COLO668 (cell line): ENCODE results near the gene CAMK1G.

Experiments
- DNase-seq: peaks from one replicate; lab custom pipeline; 2025; ENCODE audit not compliant: unreplicated experiment; lab: John Stamatoyannopoulos, UW

CAMK1G gene

DNA sequence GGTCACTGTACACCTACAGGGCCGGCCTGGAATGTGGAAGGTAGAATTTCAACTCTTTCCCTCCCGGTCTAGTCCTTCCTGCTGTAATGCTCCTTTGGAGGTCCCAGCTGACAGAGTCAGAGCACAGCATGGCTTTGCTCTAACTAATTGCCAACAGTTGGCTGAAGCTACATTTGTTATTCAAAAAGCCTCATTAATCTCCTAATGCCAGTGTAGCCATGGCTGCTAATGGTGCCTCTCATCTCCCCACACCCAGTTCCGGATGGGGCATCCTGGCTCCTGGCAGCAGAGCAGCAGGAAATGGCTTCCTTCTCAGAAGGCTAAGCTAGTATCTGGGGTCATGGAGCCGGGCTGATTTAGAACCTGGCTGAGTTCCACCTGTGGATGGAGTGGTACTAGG, 18.7 kb upstream of the CAMK1G start:
- no peak for DNase-seq

DNA sequence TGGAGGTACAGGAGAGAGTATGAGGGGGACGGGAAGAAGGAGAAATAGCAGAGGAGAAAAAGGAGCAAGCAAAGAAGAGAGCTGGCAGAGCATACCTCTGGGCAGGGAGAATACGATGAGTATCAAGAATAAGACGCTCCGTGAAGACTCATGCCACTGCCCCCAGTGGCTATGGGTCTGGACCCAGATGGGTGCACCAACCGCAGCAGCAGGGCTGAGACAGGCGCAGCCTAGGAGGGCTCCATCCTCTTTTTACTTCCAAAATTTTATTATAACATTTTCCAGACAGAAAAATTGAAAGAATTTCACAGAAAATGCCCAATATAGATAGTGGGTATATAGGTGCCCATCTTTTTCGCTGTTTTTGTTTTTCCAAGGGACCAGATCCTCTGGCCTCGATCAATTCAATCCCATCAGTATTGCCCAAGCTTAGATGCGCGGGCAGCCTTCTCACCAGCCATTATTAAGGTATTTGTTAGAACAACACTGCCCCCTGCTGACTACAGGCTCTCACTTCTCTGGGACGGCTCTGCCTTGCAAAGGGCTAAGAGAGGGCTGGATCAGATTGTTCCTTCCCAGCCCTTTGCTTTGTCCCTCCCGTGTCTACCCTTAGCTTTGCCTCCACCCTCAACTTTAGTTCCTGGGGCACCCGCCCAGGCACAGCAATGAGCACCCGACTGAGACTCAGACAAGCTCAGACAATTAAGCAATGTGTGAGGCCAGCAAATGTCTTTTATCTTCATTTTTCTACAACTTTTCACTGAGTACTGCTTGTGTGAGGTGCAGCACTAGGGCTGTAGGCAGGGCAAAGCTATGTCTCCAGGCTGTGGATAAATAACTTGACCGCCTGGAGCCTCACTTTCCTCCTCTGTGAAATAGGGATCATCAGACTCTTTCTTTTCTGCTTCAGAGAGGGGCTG, 17.5 kb upstream of the CAMK1G start:
- peak; percentile 88 for DNase-seq

DNA sequence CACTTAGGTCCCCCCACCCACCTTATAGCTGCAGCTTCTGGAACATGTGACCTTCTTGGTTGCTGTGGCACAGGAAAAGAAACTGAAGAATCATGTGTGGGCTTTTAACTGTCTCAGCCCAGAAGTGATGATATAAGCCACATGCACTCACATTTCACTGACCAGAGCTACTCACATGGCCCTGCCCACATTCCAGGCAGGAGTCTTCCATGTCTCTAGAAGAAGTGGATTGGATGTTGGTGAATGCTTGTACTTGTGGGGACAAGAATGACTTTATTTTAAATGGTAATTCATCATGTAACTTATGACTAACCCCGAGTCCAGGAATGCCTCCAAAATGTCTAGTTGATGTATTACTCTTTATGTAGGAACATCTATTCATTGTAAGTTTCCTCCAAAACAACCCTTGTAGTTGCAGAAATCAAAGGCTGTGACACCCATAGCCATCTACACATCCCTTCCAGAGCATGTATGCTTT, 15.8 kb upstream of the CAMK1G start:
- DNase-seq, result no peak

DNA sequence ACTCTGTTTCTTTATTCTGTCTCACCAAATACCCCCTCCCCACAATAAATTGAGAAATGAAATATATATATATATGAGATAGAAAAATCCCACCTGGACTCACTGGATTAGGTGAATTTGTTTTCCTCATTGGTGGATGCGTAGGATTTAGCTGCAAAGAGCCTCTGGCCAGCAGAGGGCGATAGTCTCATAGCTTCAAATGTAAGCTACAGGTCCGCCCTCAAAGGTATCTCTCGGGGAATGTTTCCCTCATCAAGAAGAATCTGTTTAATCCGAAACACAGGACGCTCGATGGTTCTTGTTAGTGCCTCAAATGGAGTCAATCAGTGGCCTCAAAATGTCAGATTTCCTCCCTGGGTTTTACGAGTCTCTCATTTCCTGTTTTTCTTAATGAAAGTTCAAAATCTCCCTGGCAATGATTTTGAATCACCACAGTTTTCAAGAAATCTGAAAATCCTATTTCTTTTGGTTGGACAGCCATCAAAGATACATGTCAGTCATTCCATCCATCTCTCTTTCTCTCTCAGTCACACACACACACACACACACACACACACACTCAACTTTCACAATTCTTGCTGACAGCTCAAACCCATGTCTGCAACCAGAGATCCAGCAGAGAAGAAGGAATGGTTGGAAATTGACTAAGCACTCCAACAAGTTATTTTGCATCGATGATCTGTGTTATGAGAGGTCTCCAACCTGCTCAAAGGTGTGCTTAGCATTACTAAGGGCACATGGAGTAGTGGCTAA, 13.9 kb upstream of the CAMK1G start:
- peak; percentile 90 for DNase-seq

DNA sequence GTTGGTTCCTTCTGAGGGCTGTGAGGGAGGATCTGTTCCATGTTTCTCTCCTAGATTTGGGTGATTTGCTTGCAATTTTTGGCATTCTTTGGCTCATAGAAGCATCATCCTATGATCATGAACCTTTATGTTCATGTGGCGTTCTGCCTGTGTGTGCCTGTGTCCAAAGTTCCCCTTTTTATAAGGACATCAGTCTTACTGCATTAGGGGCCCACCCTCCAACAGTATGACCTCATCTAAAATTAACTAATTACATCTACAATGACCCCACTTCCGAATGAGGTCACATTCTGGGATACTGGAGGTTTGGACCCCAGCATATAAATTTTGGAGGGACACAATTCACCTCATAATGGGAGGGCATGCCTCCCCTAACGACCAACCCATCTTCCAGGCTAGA, 12.8 kb upstream of the CAMK1G start:
- no peak for DNase-seq

DNA sequence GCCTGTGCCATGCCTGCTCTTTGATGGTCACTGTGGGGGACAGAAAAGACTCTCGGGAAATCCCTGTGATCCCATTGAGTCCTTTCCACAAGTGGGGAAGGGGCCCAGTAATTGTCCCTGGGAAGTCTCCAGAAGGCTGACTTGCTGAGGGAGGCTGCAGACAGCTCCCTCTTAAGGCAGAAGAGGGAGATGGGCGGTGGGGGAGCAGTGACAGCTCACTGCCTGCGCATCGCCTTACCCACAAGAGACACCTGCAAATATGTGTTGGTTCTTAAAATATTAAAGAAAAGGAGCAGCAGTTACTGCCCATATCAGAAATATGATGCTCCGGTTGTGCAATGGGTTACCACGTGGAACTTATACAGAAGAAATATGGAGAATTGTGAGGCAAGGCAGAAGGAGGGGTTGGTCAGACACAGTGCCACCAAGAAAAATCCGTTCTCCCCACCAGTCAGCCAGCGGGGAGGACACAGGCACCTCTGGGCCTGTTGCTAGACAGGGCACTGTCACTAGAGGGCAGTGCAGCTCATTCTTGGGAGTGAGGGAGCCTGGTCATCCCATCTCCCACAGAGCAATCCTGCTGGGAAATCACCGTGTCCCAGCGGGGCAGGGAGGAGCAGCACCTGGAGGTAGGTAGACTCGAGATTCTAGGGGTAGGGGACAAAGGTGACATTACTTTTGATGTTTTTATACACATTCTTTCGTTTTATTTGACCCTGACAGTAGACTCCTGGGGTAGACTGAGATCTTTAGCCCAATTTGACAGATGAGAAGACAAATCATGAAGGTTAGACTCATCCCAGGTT, 6.9 kb upstream of the CAMK1G start:
- peak; percentile 83 for DNase-seq

DNA sequence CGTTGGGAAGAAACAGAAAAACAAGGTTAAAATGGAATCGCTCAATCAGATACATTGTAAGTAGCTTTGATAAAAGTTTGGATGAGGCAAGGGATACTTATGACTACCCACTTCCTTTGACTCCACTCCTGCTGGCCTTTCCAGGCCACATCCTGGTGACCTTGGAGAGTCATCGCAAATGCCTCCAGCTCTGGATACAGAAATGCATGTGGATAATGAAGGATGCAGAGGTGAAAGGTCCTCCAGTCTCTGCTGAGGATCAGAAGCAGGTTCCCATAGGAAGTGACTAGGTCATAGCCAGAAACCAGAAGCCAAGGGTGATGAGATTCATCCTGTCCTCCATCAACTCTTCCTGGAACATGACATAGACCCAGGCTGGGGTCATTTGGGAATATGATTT, 6.2 kb upstream of the CAMK1G start:
- no peak for DNase-seq

DNA sequence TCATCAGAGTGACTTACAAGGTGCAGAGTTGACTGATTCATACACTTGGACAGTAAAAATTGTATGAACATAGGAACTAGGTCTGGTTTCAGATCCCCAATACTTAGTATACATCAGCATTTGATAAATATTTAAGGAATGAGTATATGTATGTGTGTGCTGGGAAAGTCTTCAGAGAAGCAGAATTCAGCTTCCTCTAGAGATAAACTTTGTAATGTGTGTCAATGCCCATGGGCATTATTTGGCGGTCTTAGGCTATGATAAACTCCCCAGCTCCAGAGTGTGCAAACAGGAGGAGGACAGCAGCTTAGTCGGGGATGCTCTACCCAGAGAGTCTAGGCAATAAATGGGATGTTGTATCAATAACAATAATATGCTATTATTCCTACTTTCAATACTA, 2.9 kb upstream of the CAMK1G start:
- DNase-seq, result no peak

DNA sequence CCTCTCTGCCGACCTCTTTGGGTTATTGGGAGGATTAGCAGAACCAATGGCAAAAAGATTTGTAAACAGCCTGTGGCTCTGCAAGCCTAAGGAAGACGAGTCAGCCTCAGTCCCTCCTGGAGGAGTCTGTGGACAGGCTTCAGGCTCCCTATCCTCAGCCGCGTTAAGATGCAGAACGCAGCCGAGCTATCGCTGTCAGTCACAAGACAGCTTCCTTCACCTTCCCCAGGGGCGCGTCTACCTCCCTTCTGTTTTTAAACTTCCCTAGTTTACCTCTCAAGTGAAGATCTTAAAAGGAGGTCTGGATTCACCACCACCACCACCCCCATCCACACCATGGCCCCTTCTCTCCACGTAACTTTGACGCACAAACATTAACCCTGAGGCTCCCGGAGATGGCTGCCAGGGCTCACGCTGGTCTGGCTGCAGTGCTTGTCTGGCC, 738 bp downstream of the CAMK1G start:
- DNase-seq, result no peak

DNA sequence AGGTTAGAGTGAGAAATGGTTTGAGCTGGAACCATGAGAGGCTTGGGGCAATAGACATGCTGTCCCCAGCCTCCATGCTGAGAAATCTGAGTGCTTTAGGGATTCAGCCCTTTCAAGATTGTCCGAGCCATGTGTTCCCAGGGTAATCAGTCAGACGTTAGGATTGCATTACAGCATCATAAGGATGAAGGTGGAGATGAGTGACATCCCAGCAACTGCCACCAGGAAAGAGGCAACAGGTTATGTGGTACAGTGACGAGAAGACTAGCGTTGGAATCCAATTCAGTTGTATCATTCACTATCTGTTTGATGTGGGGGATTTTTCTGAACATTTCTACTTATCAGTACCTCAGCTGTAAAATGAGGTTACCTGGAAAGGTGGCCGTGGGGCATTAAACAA, 1.7 kb downstream of the CAMK1G start:
- no peak for DNase-seq

DNA sequence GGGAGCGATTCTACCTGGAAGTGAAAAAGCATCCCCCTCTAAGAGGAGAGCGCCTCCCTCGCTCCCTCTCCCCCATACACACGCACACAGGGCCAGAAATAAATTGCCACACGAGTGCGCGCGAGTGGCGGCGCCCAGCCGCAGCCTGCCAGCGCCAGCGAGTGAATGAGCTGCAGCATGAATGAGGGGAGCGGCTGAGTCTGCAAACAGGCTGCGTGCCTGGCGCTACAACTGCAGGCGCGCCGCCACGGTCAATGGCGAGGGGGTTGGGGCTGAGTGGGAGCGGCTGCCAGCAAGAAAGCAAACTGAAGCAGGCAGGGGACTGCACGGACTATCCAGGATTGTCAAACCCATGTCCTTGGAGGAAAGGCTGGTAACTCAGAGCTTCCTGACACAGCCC, 2.2 kb downstream of the CAMK1G start:
- peak; percentile 62 for DNase-seq

DNA sequence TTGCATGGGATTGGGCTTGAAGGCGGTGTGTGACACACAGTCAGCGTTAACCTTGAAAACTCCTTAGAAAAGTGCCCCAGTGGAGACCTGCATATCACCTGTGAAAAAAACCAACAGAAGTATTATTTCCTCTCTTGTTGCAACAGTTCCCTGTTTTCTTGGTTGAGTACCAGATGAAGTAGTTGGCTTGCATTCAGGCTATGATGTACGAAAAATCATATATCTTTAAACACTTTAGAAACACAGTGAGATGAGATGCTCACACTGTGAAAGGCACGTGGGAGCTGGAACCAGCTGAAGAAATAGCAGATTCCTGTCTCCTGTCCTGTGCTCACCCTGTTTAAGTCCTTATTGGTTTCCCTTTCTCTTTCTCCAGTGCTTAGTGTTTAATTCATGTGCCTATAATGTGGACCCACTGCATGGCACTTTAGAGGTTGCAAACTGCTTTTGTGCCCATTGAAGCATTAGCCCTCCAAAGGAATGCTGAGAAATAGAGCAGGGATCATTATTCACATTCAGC, 2.8 kb downstream of the CAMK1G start:
- DNase-seq, result no peak

DNA sequence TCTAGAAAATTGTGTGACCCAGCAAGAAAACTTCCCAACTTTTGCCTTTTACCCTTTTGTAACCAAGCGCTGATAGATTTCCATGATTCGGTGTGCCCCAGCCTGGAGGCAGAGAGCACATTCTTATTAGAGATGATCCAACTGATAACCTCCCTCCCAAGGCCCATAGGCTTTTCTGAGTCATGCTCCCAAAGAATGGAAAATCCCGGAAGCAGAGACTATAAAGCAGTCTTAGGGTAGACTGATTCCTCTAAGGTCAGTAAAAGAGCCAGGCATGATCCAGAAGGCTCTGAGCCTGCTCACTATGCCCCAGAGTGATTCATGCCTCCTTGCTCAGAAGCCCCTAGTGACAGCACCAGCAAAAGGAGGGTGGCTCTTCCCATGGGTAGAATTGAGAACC, 4.3 kb downstream of the CAMK1G start:
- DNase-seq, result no peak

DNA sequence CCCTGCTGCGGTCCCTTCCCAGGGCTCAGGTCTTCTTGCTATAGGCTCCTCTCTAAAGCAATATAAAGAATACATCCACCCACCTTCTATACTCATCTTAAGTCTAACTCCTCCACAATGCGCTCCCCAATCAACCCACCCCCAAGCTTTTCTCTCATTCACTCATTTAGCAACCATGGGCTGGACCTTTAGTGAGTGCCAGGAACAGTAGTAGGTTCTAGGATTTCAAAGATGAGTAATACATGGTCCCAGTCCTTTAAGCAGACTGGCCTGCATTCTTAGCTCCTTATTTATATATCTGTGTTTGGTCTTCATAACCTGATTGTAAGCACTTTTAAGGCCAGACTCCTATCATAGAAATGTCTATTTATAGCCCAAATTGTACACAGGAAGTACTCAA, 5.9 kb downstream of the CAMK1G start:
- no peak for DNase-seq

DNA sequence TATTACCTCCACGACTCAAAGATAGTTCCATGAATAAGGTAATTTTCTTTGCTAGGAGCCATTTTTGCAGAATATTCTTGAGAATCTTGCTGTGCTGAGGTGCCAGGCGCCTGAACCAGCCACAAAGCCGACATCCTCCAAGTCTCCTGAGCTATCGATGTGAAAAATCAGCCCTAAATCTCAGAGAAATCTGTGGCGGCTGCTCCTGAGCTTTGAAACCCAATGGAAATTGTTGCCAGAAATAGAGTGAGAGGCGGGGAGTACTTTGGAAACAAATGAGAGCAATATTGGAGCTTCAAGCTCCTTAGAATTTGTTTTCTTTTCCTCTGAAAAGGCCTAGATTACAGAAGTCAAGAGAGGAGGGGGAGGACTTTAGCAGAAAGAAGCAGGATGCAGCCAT, 6.3 kb downstream of the CAMK1G start:
- no peak for DNase-seq

DNA sequence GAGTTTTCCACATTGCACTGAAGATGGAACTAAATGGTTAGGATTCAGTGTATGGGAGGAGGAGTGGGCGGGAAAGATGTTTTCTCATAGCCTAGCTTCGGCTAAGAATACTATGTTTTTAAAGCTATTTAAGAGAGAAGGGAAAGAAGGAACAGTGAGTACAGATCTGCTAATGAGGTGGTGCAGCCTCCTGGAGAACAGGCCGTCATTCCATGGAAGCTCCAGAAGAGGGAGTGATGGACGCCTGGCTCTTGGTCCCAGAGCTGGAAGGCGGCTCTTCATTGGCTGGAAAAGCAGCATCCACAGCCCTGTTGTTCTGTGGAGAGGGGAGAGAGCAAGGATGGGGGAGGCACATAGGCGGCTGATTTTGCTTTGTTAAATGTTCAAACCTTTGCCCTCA, 6.9 kb downstream of the CAMK1G start:
- DNase-seq, result no peak

DNA sequence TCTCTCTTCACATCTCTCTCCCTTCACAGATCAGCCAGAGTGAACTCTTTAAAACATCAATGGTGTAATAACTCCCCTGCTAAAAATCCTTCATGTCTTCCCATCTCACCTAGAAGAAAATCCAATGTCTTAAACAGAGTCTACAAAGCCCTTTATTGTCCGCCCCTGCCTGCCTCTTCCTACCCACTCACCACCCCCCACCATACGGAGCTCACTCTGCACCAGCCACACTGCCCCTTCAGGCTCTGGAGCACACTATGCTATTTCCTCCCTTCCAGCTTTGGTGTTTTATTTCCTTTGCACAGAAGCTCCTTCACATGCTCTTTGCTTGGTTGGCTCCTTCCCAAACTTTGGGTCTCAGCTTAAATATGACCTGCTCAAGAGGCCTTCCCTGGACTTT, 10.2 kb downstream of the CAMK1G start:
- no peak for DNase-seq

DNA sequence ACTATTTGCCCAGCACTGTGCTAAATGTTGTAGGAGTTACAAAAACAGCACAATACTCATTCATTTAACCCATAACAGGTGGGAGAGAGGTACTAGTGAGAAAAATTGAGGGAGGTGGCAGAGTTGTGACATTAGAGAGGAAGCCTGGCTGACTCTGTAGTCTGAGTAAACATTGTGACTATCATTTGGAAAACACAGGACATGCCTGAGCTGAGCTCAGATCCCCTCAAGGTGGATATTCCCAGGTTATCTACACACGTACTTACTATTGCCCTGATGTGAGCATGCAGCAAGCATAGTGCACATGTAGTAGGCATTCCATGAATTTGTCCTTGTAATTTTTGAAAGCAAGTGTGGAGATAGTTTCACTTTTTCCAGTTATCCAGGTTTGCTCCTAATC, 10.9 kb downstream of the CAMK1G start:
- DNase-seq, result no peak

DNA sequence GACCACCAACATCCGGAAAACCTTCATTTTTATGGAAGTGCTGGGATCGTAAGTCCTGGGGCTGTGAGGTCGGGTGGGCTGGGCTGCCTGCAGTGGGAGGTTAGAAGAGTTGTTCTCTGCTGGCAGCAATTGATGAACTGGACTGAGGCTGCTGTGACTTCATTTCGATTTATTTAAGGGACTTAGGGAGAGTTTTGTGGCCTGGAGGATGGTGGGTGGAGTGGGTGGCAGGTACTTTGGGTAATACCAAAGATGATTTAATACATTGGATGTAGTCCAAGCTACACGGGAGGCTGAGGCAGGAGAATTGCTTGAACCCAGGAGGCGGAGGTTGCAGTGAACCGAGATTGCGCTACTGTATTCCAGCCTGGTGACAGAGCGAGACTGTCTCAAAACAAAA, 11.5 kb downstream of the CAMK1G start:
- no peak for DNase-seq

DNA sequence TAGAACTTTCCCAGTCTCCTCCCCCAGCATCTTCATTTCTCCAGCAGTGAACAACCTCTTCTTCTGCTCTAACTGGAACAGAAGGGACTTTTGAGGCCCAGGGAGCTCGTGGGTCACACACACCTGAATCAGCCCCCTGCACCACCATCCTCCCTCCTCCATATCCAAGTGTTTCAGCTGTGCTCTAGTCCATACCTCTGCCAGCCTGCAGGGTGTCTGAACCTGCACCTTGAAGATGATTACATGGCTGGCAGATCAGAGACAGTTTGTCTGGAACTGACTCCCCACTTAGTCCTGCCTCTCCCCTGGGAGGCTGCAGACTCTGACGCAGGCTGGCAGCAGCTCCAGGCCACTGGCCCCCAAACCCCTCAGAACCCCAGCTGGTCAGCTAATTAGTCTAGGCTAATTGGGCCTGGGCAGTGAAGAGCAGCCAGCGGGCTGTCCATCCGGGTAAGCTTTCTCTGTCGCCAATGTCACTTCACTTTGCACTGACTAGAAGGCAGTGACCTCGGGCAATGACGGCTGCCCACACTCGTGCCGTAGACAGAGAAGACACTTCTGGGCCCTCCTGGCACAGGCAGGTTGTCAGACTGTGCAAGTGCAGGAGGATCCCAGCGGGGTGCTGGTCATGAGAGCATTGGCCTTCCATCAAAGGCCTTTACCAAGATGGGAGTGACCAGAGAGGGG, 12.2 kb downstream of the CAMK1G start:
- DNase-seq, result no peak

DNA sequence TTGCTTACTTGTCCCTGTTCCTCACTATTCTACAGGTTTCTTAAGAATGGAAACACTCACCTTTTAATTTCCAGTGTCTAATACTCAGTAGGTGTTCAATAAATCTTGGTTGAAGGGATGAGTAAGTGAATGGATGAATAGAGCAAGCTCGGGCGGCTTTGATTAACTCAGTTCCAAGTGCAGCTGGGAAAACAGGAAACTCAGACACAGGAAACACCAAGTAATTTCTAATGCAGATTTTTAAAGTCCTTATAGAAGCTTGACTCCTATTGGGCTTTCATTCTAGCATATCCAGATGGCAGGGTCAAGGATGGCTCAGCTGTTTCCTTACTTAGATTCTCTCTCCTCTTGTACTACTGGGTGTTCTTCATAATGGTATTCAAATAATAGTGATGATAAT, 14.0 kb downstream of the CAMK1G start:
- no peak for DNase-seq
